ENCODE results near the gene IL11RA.

- TF ChIP-seq, protein P1, sequence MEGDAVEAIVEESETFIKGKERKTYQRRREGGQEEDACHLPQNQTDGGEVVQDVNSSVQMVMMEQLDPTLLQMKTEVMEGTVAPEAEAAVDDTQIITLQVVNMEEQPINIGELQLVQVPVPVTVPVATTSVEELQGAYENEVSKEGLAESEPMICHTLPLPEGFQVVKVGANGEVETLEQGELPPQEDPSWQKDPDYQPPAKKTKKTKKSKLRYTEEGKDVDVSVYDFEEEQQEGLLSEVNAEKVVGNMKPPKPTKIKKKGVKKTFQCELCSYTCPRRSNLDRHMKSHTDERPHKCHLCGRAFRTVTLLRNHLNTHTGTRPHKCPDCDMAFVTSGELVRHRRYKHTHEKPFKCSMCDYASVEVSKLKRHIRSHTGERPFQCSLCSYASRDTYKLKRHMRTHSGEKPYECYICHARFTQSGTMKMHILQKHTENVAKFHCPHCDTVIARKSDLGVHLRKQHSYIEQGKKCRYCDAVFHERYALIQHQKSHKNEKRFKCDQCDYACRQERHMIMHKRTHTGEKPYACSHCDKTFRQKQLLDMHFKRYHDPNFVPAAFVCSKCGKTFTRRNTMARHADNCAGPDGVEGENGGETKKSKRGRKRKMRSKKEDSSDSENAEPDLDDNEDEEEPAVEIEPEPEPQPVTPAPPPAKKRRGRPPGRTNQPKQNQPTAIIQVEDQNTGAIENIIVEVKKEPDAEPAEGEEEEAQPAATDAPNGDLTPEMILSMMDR (IDR thresholded peaks at IDR 0.05), result no peak
- TF ChIP-seq POLR2A (IDR thresholded peaks at IDR 0.05), result no peak
These were observed 39.9 kb downstream of the IL11RA start for GRCh38 chr9:34691936-34692315.

All from right lobe of liver (tissue), 4 donors.